Esophagus squamous epithelium (tissue), 5 donors: ENCODE results near the gene HSPA4. TPM values are rescaled to one million over a fixed set of nuclear protein-coding genes. Genes with fewer than 3 reads are reported as not detected.
A peak's percentile ranks its signal among the peaks of the same experiment; 100 is the strongest.

Experiments used
- DNase-seq: peaks from one replicate; lab custom pipeline; 2025; lab: John Stamatoyannopoulos, UW
- H3K27ac ChIP-seq, 4 donors: fragments of 200-600 bp; sonication (generic); one replicate each; pipeline ENCODE4 v1.5.1; 2016 to 2019; ENCODE audit warnings: mild to moderate bottlenecking in 1 of 4
- H3K27me3 ChIP-seq, 4 donors: fragments of 200-600 bp; sonication (generic); 1 replicate in 3 of 4; 2 replicates in 1 of 4; pipeline versions ENCODE4 v1.5.1 to v1.6.0; 2017 to 2021; ENCODE audit warnings: antibody characterized with exemption in 1 of 4
- H3K36me3 ChIP-seq, 3 donors: fragments of 200-600 bp; sonication (generic); one replicate each; pipeline ENCODE4 v1.5.1; 2016 to 2019
- H3K4me1 ChIP-seq, 3 donors: fragments of 200-600 bp; sonication (generic); one replicate each; pipeline ENCODE4 v1.5.1; 2017 to 2019
- H3K4me3 ChIP-seq, 4 donors: fragments of 200-600 bp; sonication (generic); 1 replicate in 3 of 4; 2 replicates in 1 of 4; pipeline ENCODE4 v1.5.1; 2016 to 2019; ENCODE audit warnings: mild to moderate bottlenecking in 2 of 4, moderate library complexity in 1 of 4
- H3K9me3 ChIP-seq, 3 donors: fragments of 200-600 bp; sonication (generic); one replicate each; pipeline ENCODE4 v1.5.1; 2016 to 2019
- POLR2A ChIP-seq, 4 donors: fragments of 450-650 bp; IDR thresholded peaks; one replicate each; pipeline ENCODE4 v1.6.1; 2017; ENCODE audit warnings: antibody characterized with exemption in 4 of 4, mild to moderate bottlenecking in 4 of 4, moderate library complexity in 3 of 4
- WGBS, 2 donors: methylation state at CpG; one replicate each; pipeline ENCODE4 v1.1.5; 2018; 5-methylcytosine and 5-hydroxymethylcytosine counted together
- intact Hi-C: fragments of 100-400 bp; cut with DNase I; formaldehyde crosslinking; loops from one replicate; pipeline ENCODE4 v1.15.0; 2022
- total RNA-seq, 4 donors: library from RNA; depleted of rRNA; stranded (reverse); fragments of >200 nt; gene quantifications; one replicate each; pipeline ENCODE4 v1.1.0, GENCODE V29; 2016
- TF ChIP-seq, protein P1 (sequence below), 6 experiments: fragments of 450-650 bp in 4 of 6; fragments of 200-600 bp in 2 of 6; sonication (generic) in 2 of 6; IDR thresholded peaks; one replicate each; pipeline ENCODE4 v1.5.1; 2016 to 2019; ENCODE audit warnings: antibody characterized with exemption in 6 of 6, mild to moderate bottlenecking in 4 of 6, moderate library complexity in 4 of 6
- donor health status: DM: yes; HTN: yes; CAD: no.

The HSPA4 gene
- total RNA-seq, 4 donors from 2014 or later, result 47.7 to 82.4 (median 67.3) TPM

DNA sequence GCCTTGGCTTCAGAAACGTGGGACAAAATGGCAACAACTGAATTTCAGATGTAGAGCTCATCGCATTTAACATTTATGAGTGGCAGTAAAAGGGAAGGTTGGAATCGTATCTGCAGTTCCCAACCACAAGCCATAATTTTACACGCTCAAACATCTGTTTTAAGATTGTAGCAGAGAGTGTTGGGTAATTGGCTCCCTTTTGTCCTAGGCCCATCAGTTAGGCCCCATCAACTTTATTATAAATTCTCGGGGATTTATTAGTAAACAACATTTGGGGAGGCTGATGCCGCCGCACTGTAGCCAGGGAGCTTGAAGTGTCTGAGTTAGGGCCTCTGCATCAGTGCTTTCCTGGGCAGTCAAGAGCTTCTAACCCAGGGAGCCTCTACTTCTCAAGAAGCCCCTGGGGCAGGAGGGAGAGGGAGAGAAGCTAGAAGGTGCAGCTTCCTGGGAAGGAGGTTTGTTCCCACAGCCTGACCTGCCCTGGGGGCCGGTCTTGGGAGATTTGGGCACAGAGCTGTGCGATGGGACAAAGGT, 66.2 kb downstream of the HSPA4 start:
- WGBS, 2 donors, result 86 to 87% methylated on average over 5 to 8 of the region's 9 CpGs
- TF ChIP-seq, protein P1, sequence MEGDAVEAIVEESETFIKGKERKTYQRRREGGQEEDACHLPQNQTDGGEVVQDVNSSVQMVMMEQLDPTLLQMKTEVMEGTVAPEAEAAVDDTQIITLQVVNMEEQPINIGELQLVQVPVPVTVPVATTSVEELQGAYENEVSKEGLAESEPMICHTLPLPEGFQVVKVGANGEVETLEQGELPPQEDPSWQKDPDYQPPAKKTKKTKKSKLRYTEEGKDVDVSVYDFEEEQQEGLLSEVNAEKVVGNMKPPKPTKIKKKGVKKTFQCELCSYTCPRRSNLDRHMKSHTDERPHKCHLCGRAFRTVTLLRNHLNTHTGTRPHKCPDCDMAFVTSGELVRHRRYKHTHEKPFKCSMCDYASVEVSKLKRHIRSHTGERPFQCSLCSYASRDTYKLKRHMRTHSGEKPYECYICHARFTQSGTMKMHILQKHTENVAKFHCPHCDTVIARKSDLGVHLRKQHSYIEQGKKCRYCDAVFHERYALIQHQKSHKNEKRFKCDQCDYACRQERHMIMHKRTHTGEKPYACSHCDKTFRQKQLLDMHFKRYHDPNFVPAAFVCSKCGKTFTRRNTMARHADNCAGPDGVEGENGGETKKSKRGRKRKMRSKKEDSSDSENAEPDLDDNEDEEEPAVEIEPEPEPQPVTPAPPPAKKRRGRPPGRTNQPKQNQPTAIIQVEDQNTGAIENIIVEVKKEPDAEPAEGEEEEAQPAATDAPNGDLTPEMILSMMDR (IDR thresholded peaks at IDR 0.05), result no peak
- TF ChIP-seq POLR2A (IDR thresholded peaks at IDR 0.05), result no peak
- no peaks in the 10 kb centered on the region for H3K36me3 ChIP-seq
- H3K4me3 ChIP-seq, result no peak overlapping the region
- H3K27me3 ChIP-seq, result no peaks in the 10 kb centered on the region
- no peak for DNase-seq
- no peaks in the 10 kb centered on the region for H3K9me3 ChIP-seq
- peaks cover 0 to 46% (median 0%) of the 10 kb centered on the region in 3 donors for H3K4me1 ChIP-seq
- intact Hi-C loops, result no loop called here
- H3K27ac ChIP-seq, result no peak overlapping the region

DNA sequence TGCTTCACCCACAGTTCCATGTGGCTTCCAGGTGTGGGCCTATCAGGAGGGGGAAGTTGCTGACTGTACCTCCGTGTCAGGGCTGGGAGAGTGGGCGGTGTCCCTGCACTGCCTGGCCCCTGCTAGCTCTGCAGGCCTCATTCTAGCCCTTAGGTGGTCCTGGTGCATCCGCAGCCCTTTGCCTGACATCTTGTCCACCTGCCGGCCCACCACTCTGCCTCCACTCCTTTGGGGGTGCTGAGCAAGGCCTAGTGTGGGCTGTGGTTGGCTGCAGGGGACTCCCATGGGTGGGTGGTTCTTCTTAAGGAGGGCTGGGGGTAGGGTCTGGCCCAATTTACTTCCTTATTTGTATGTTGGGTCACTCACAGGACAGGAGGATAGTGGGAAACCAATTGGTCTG, 66.9 kb downstream of the HSPA4 start:
- WGBS, 2 donors, result 74% methylated on average over 4 of the region's 4 CpGs; no CpG with 5 or more reads in 1 of the 2 donors

DNA sequence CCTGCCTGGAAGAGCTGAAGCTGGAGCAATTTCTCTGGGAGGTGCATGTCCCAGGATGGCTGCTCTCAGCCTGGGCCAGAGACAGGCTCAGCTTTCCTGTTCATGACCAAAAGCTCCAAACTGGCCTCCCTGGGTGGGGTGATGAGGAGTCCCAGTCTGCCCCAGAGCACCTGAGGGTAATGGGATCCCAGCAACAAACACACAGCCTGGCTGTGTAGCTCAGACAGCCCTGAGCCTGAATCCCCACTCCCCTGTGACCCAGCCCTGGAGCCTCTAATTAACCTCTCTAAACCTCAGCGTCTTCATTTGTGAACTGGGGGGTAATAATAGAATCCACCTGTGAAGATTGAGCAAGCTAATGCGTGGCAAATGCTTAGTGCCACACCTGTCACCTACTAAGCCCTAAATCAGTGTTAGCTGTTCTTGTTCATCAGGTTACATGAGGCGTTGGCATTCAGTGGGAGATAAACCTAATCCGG, 67.5 kb downstream of the HSPA4 start:
- TF ChIP-seq, protein P1 (IDR thresholded peaks at IDR 0.05), result no peak
- TF ChIP-seq POLR2A (IDR thresholded peaks at IDR 0.05), result no peak
- Histone ChIP-seq H3K27me3 (no peaks in the 10 kb centered on the region), H3K27ac (peak overlapping the region in 3 of 4 donors; percentile 49 to 71 (median 62)), H3K4me1 (peaks cover 0 to 46% (median 0%) of the 10 kb centered on the region in 3 donors), H3K4me3 (no peak overlapping the region), H3K9me3 (no peaks in the 10 kb centered on the region), H3K36me3 (no peaks in the 10 kb centered on the region)
- DNase-seq, result no peak
- WGBS, 2 donors, result 35 to 86% methylated on average over 2 to 4 of the region's 4 CpGs
- intact Hi-C loops, result no loop called here

More for the DNA sequence above, 66.9 kb downstream of the HSPA4 start:
- Histone ChIP-seq H3K9me3 (no peaks in the 10 kb centered on the region), H3K4me1 (peaks cover 0 to 46% (median 0%) of the 10 kb centered on the region in 3 donors), H3K36me3 (no peaks in the 10 kb centered on the region), H3K27me3 (no peaks in the 10 kb centered on the region), H3K27ac (peak overlapping the region in 3 of 4 donors; percentile 49 to 71 (median 62)), H3K4me3 (no peak overlapping the region)
- intact Hi-C loops, result no loop called here
- TF ChIP-seq, protein P1 (IDR thresholded peaks at IDR 0.05), result no peak
- TF ChIP-seq POLR2A (IDR thresholded peaks at IDR 0.05), result no peak
- no peak for DNase-seq

DNA sequence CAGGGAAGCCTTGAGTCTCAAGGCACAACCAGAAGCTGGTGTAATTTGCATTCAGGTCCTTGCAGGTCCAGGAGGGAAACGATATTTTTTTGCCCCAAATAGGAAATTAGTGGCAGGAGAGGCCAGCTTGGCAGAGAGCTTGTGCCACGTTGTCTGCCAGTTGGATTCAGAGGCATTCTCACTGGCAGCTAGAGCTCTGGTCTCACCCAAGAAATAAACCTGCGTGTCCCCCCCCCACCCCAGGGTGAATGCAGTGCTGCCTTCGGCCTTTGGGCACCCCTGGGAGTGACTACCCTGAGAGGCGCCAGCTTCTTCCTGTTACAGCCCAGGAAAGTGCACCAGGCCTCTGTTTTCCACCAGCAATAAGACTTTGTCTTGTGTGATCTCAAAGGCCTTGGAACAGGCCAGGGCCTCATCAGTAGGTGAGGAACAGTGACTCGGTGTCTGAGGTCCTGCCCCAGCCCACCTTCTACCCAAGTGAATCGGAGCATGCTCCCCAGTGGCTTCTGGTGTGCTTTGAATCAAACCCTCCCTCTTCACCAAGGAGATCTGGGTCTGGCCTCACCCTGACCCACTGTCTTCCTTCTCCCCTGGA, 68.4 kb downstream of the HSPA4 start:
- no peaks in the 10 kb centered on the region for H3K9me3 ChIP-seq
- H3K27ac ChIP-seq, result peak overlapping the region in 3 of 4 donors; percentile 22 to 49 (median 27)
- H3K4me1 ChIP-seq, result peaks cover 0 to 54% (median 0%) of the 10 kb centered on the region in 3 donors
- intact Hi-C loops, result no loop called here
- TF ChIP-seq POLR2A (IDR thresholded peaks at IDR 0.05), result no peak
- TF ChIP-seq, protein P1 (IDR thresholded peaks at IDR 0.05), result no peak
- 69 to 80% methylated on average over 3 to 4 of the region's 7 CpGs for WGBS, 2 donors
- H3K27me3 ChIP-seq, result peaks cover 0 to 1% (median 0%) of the 10 kb centered on the region in 4 donors
- no peak overlapping the region for H3K4me3 ChIP-seq
- no peak for DNase-seq
- no peaks in the 10 kb centered on the region for H3K36me3 ChIP-seq

DNA sequence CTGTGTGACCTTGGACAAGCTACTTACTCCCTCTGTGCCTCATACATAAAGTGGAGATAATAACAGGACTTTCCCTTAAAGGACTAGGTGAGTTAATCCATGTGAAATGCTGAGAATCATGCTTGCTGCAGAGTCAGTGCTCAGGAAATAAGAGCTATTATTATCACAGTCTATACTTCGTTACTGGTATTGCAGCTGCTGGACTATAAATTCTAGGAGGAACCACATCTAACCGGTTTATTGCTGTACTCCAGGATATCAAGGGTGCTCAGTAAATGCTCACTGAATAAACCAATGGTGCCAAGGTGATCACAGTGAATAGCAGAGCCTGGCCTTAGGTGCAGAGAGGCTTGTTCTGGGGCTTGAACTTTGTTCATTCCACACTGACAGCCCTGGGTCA, 69.3 kb downstream of the HSPA4 start:
- H3K4me1 ChIP-seq, result peaks cover 0 to 54% (median 0%) of the 10 kb centered on the region in 3 donors
- H3K27ac ChIP-seq, result peak overlapping the region in 1 of 4 donors; percentile 27
- TF ChIP-seq, protein P1 (IDR thresholded peaks at IDR 0.05), result no peak
- no peak for TF ChIP-seq POLR2A (IDR thresholded peaks at IDR 0.05)
- no peak for DNase-seq
- H3K27me3 ChIP-seq, result peaks cover 0 to 5% (median 0%) of the 10 kb centered on the region in 4 donors
- H3K36me3 ChIP-seq, result no peaks in the 10 kb centered on the region
- no peaks in the 10 kb centered on the region for H3K9me3 ChIP-seq
- WGBS, 2 donors, result 54 to 66% methylated on average over 2 of the region's 2 CpGs
- H3K4me3 ChIP-seq, result no peak overlapping the region
- intact Hi-C loops, result no loop called here
